ENCODE data around the gene EDNRA.

Gene EDNRA

DNA sequence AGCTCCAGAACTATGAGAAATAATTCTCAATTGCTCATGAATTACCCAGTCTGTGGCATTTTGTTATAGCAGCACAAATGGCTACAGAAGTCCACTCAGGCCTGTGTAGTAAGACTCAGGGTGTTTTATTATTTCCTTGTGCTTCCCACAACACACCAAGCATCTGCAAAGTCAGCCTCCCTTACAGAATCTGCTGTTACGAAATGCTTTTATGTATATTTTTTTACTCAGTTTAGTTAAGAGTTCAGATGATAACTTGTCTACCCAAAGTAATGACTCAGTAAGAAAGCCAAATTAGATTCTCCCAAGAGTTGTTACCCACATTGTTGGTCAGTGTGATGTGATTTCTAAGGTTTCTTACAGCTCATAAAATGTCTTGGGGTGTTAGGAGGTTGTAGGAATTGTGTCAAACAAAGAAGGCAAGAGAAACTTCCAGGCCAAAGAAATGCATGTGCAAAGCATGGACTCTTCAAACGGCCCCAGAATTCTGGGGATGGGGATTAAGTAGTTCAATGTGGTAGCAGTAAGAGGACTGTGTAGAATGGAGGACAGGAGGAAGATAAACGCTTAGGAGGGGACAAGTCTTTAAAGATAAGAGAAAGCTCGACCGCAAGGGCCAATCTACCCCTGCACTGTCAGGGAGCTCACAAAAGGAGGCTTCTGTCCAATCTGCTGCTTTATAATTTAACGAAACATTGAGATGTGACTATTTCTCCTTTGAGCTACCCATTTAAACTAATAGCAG lies 100.9 kb downstream of the EDNRA start:
- no peak for TF ChIP-seq CTCF (IDR thresholded peaks at IDR 0.05; ENCODE audit: insufficient read depth, low read length, poor library complexity, severe bottlenecking)
- H3K27me3 ChIP-seq (replicated peaks; ENCODE audit: control insufficient read depth, insufficient read depth, low read length), result no peaks in the 10 kb centered on the region
- no peak overlapping the region for H3K4me3 ChIP-seq (replicated peaks; ENCODE audit: low read depth, low read length)
- no peaks in the 10 kb centered on the region for H3K36me3 ChIP-seq (ENCODE audit: control insufficient read depth, insufficient read depth, low read length)
- DNase-seq (ENCODE audit: extremely low read depth, insufficient read length), result no peak

GRCh38 chr4:147582386-147583060 lies 101.6 kb downstream of the EDNRA start:
- no peak for TF ChIP-seq CTCF (IDR thresholded peaks at IDR 0.05; ENCODE audit: insufficient read depth, low read length, poor library complexity, severe bottlenecking)
- DNase-seq (ENCODE audit: extremely low read depth, insufficient read length), result no peak
- H3K27me3 ChIP-seq (replicated peaks; ENCODE audit: control insufficient read depth, insufficient read depth, low read length), result no peaks in the 10 kb centered on the region
- no peaks in the 10 kb centered on the region for H3K36me3 ChIP-seq (ENCODE audit: control insufficient read depth, insufficient read depth, low read length)
- H3K4me3 ChIP-seq (replicated peaks; ENCODE audit: low read depth, low read length), result no peak overlapping the region

DNA sequence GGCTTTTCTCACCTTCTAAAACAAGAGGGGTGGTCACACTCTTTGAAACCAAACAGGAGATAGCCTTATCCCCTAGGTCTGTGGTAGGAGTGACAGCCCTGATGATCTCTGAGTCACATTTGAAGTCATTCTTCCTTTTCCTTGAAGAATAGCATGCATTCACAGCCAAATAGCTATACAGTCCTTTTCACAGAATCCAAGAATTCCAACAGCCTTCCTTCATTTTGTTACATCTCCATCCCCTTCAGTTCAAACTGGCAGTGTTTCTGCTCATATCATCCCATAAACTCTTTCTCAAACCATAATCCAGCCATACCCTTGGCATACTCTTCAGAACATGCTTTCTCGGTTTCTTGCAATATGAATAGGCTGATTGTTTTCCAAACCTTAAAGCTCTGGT lies 103.0 kb downstream of the EDNRA start:
- Histone ChIP-seq H3K4me3 (replicated peaks; ENCODE audit: low read depth, low read length) (no peak overlapping the region), H3K36me3 (ENCODE audit: control insufficient read depth, insufficient read depth, low read length) (no peaks in the 10 kb centered on the region), H3K27me3 (replicated peaks; ENCODE audit: control insufficient read depth, insufficient read depth, low read length) (no peaks in the 10 kb centered on the region)
- DNase-seq (ENCODE audit: extremely low read depth, insufficient read length), result no peak
- TF ChIP-seq CTCF (IDR thresholded peaks at IDR 0.05; ENCODE audit: insufficient read depth, low read length, poor library complexity, severe bottlenecking), result no peak

GRCh38 chr4:147586032-147586431 lies 105.1 kb downstream of the EDNRA start:
- no peak overlapping the region for H3K4me3 ChIP-seq (replicated peaks; ENCODE audit: low read depth, low read length)

GRCh38 chr4:147586637-147587036 lies 105.7 kb downstream of the EDNRA start:
- no peak for TF ChIP-seq CTCF (IDR thresholded peaks at IDR 0.05; ENCODE audit: insufficient read depth, low read length, poor library complexity, severe bottlenecking)
- Histone ChIP-seq H3K27me3 (replicated peaks; ENCODE audit: control insufficient read depth, insufficient read depth, low read length) (no peaks in the 10 kb centered on the region), H3K4me3 (replicated peaks; ENCODE audit: low read depth, low read length) (no peak overlapping the region), H3K36me3 (ENCODE audit: control insufficient read depth, insufficient read depth, low read length) (no peaks in the 10 kb centered on the region)
- DNase-seq (ENCODE audit: extremely low read depth, insufficient read length), result no peak

More at GRCh38 chr4:147586032-147586431, 105.1 kb downstream of the EDNRA start:
- Histone ChIP-seq H3K36me3 (ENCODE audit: control insufficient read depth, insufficient read depth, low read length) (no peaks in the 10 kb centered on the region), H3K27me3 (replicated peaks; ENCODE audit: control insufficient read depth, insufficient read depth, low read length) (no peaks in the 10 kb centered on the region)
- no peak for DNase-seq (ENCODE audit: extremely low read depth, insufficient read length)
- TF ChIP-seq CTCF (IDR thresholded peaks at IDR 0.05; ENCODE audit: insufficient read depth, low read length, poor library complexity, severe bottlenecking), result no peak

All from GM06990 (cell line).